ENCODE measurements around the gene SPRN. TPM values are rescaled to one million over a fixed set of nuclear protein-coding genes. Genes with fewer than 3 reads are reported as not detected.
"Not testable (repeated sequence)": the region's sequence is repeated elsewhere in the genome, so short reads cannot be mapped to it uniquely, and the experiment has no call there.

SPRN gene
- total RNA-seq, 2 donors from 2014 or later, result not detected

DNA sequence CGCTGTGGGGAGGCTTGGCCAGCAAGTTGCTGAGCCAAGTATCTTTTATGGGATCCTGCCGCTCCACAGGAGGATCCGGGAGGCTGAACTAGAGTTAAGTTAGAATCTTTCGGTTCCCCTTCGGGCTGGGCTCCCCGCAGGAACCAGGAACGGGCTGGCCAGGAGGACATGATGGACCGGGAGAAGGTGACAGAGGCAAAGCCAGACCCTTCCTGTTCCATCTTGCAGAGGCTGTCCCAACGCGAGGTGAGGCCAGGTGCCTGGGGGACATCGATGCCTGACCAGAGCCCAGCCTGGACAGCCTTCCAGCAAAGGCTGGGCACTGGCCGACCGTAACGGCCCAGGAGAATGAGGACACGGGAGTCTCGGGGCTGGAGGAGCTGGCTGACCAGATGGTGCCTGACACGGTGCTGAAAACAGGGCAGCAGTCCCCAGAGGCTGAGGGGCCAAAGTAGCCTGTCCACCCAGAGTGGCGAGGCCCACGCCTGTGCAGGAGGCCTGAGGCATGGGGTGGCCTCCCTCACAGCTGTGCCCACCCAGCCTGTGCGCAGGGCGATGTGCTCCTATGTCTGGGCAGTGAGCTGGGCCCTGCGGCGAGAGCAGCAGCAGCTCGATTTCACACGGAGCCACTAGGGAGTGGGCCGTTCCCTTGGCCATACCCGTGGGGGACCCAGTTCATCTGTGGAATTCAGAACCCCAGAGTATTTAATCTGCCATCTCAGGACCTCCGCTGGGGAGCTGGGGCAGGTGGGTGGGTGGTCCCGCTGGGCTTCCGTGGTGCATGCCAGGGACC, 47.2 kb downstream of the SPRN start:
- H3K27ac Mint-ChIP-seq, result no peak overlapping the region
- H3K4me1 Mint-ChIP-seq (ENCODE audit: low read depth), result peaks cover 6% of the 10 kb centered on the region
- no peaks in the 10 kb centered on the region for H3K27me3 Mint-ChIP-seq (ENCODE audit: low read depth)
- H3K36me3 Mint-ChIP-seq (ENCODE audit: insufficient read depth in 2 of 2), result peaks cover 0 to 2% of the 10 kb centered on the region in 2 donors
- H3K4me3 Mint-ChIP-seq, result peak overlapping the region; percentile 61 to 81
- no peaks in the 10 kb centered on the region for H3K9me3 Mint-ChIP-seq
- ATAC-seq (replicated peaks in 1 of 2), result no peak
- no peak for DNase-seq

DNA sequence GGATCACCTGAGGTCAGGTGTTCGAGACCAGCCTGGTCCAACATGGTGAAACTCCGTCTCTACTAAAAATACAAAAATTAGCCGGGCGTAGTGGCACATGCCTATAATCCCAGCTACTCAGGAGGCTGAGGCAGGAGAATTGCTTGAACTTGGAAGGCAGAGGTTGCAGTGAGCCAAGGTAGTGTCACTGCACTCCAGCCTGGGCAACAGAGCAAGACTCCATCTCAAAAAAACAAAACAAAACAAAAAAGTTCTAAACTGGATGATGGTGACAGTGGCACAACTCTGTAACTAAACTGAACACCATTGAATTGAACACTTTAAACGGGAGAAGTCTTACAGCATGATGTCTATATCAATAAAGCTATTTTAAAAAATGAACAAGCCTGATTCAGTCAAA, 48.2 kb downstream of the SPRN start:
- not testable (repeated sequence) for H3K27ac Mint-ChIP-seq; H3K9me3 Mint-ChIP-seq; DNase-seq; H3K4me1 Mint-ChIP-seq (ENCODE audit: low read depth); H3K36me3 Mint-ChIP-seq (ENCODE audit: insufficient read depth in 2 of 2); H3K27me3 Mint-ChIP-seq (ENCODE audit: low read depth); ATAC-seq (replicated peaks in 1 of 2)
- peak overlapping the region in 1 of 2 donors; percentile 30 for H3K4me3 Mint-ChIP-seq

DNA sequence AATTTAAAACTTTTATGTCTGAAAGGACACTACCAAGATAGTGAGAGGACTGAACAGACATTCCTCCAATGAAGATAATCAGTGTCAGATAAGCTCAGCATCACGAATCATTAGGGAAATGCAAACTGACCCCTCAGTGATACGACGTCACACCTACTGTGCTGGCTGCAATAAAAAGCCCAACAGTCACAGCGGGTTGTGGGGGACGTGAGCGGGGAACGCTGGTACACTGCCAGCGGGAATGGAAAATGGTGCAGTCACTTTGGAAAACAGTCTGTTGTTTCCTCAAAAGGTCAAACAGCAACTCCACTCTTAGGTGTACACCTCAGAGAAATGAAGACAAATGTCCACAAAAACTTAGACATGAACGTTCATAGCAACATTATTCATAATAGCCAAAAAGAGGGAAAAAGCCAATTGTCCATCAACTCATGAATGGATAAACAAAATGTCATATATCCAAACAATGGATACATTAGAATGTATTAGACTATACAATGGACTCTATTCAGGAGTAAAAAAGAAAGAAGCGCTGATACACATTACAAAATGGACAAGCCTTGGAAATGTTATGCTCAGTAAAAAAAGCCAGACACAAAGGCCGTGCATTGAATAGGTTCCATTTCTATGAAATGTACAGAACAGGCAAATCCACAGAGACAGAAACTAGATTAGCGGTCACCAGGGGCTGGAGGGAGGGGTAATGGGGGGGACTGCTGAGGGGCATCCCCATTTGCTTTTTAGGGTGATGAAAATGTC, 48.9 kb downstream of the SPRN start:
- ATAC-seq (replicated peaks in 1 of 2) (no peak), DNase-seq (no peak)
- no peaks in the 10 kb centered on the region for H3K27me3 Mint-ChIP-seq (ENCODE audit: low read depth)
- peaks cover 0 to 2% of the 10 kb centered on the region in 2 donors for H3K36me3 Mint-ChIP-seq (ENCODE audit: insufficient read depth in 2 of 2)
- H3K4me3 Mint-ChIP-seq, result peak overlapping the region in 1 of 2 donors; percentile 52
- no peaks in the 10 kb centered on the region for H3K9me3 Mint-ChIP-seq
- peaks cover 10% of the 10 kb centered on the region for H3K4me1 Mint-ChIP-seq (ENCODE audit: low read depth)
- no peak overlapping the region for H3K27ac Mint-ChIP-seq

DNA sequence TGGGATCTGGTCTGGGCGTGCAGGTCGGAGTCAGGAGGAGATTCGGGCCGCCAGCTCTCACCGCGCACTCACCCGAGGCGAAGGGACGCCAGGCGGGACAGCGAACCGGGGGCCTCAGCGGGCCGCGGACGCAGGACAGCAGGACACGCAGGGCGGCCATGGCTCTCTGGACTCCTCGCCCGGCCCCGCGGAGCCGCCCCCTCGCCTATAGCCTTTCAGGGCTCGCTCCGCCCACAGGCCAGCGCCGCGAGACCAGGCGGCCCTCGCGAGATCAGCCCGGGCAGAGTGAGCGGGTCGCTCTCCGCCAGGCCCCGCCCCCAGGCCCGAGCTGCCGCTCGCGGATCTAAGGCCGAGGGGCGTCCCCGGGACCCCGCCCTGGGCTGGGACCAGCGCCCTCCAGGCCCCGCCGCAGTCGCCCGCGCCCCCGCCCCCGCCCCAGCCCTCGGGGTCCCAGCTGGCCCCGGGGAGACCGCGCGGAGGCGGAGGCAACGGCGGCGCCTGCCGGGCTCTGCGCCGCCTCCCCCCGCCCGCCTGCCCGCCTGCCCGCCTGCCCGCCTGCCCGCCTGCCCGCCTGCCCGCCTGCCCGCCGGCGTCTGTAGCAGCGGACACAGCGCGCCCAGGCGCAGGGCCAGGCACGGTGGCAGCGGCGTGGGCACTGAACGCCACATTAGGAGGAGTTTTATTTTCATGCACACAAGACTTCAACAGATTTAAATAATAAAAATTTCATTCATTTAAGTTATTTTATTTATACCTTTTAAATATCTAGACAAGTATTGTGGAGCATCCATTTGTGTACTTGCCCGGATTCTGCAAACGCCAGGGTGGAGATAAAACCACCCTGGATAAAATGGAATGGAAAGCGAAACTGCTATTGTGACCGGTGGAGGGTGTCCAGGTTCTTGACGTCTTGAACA, 51.0 kb downstream of the SPRN start, which contains the start of gene ECHS1:
TSS of gene ECHS1 (minus strand) at position 181 of the 917 bp plus-strand sequence. CDS start at position 160, 21 bp downstream.
- no peaks in the 10 kb centered on the region for H3K9me3 Mint-ChIP-seq
- peak within 1 kb of the TSS; percentile 97 for H3K27ac Mint-ChIP-seq
- H3K27me3 Mint-ChIP-seq (ENCODE audit: low read depth), result no peaks in the 10 kb centered on the region
- peaks cover 2 to 3% of the 10 kb centered on the region in 2 donors for H3K36me3 Mint-ChIP-seq (ENCODE audit: insufficient read depth in 2 of 2)
- H3K4me1 Mint-ChIP-seq (ENCODE audit: low read depth), result peaks cover 10% of the 10 kb centered on the region
- H3K4me3 Mint-ChIP-seq, result peak within 1 kb of the TSS; percentile 96 to 97
- ATAC-seq (replicated peaks in 1 of 2) (peak; percentile 99), DNase-seq (peak; percentile 97)

DNA sequence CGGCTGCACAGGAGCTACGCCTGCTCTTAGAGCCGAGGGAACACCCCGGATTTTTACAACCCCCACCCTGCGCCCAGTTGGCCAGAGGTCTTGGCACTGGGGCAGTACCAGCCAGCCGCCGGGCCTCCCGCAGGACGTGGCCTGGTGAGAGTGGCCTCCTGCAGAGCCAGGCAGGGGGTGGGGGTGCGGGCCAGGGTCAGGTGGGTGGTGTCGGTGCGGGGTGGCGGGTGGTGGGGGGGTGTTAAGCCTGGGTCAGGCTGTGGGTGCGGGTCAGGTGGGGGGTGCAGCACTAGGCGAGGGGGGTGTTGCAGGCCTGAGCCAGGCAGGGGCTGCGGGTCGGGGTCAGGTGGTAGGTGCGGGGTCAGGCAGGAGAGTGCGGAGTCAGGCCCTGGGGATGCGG, 51.9 kb downstream of the SPRN start:
- Mint-ChIP-seq H3K9me3 (no peaks in the 10 kb centered on the region), H3K4me3 (peak overlapping the region; percentile 80 to 81), H3K4me1 (ENCODE audit: low read depth) (peaks cover 10% of the 10 kb centered on the region), H3K27ac (no peak overlapping the region), H3K36me3 (ENCODE audit: insufficient read depth in 2 of 2) (peaks cover 2 to 6% of the 10 kb centered on the region in 2 donors), H3K27me3 (ENCODE audit: low read depth) (no peaks in the 10 kb centered on the region)
- DNase-seq (no peak), ATAC-seq (replicated peaks in 1 of 2) (no peak)

Other genes with a start within 250 kb of the SPRN start
- under 1 TPM in 1 of 2 donors, not detected in 1; 0.21 TPM for gene UTF1, start 194.4 kb downstream of the SPRN start, total RNA-seq
- under 1 TPM in 1 of 2 donors, not detected in 1; 0.21 TPM for gene VENTX, start 186.8 kb downstream of the SPRN start, total RNA-seq
- 100 to 1,000 TPM; 156 to 218 TPM for gene ADAM8, start 147.8 kb downstream of the SPRN start, total RNA-seq
- gene TUBGCP2, start 115.8 kb downstream of the SPRN start, total RNA-seq, result 10 to 100 TPM; 50.9 to 51.2 TPM
- gene ZNF511, start 115.7 kb downstream of the SPRN start, total RNA-seq, result 10 to 100 TPM; 46.1 to 49.8 TPM
- under 1 TPM in 1 of 2 donors, not detected in 1; 0.09 TPM for gene CALY, start 87.7 kb downstream of the SPRN start, total RNA-seq
- gene PRAP1, start 77.3 kb downstream of the SPRN start, total RNA-seq, result not detected
- 10 to 100 TPM; 14.9 to 17.1 TPM for gene FUOM, start 66.6 kb downstream of the SPRN start, total RNA-seq
- 10 to 100 TPM; 47.2 to 53.1 TPM for gene ECHS1, start 51.3 kb downstream of the SPRN start, total RNA-seq
- gene PAOX, start 45.4 kb downstream of the SPRN start, total RNA-seq, result 10 to 100 TPM; 12.4 to 13.8 TPM
- 10 to 100 TPM; 58.0 to 67.2 TPM for gene MTG1, start 30.5 kb downstream of the SPRN start, total RNA-seq
- 1 to 10 TPM; 3.3 to 3.9 TPM for gene SCART1, start 29.3 kb upstream of the SPRN start, total RNA-seq
- 1 to 10 TPM in 1 of 2 donors, under 1 TPM in 1; 0.83 to 1.4 TPM for gene CYP2E1, start 102.7 kb upstream of the SPRN start, total RNA-seq
- gene SYCE1, start 141.0 kb upstream of the SPRN start, total RNA-seq, result 1 to 10 TPM in 1 of 2 donors, under 1 TPM in 1; 0.37 to 3.2 TPM
- gene FRG2B, start 202.2 kb upstream of the SPRN start, total RNA-seq, result not detected

Data from activated T-cell treated with anti-CD3 and anti-CD28 coated beads, Interleukin-2, amount 50 U/mL, for 72 hours (primary cell).